ENCODE measurements around the gene ACTMAP.

The ACTMAP gene

GRCh38 chr19:40743926-40744325, 6.4 kb downstream of the ACTMAP start:
- in situ Hi-C loops (cut with HindIII; ENCODE audit: low sequenced_read_pairs) = no loop called here
- no peak for DNase-seq (ENCODE audit: low read depth, low spot score)
- no peak for TF ChIP-seq CTCF (IDR thresholded peaks at IDR 0.05; ENCODE audit: low read depth, low read length)

GRCh38 chr19:40742886-40743285, 7.4 kb downstream of the ACTMAP start:
- in situ Hi-C loops (cut with HindIII; ENCODE audit: low sequenced_read_pairs) = no loop called here
- H3K4me3 ChIP-seq (ENCODE audit: low read depth, low read length) = no peak overlapping the region
- TF ChIP-seq CTCF (IDR thresholded peaks at IDR 0.05; ENCODE audit: low read depth, low read length) = no peak
- DNase-seq (ENCODE audit: low read depth, low spot score) = no peak

More at GRCh38 chr19:40743926-40744325, 6.4 kb downstream of the ACTMAP start:
- no peak overlapping the region for H3K4me3 ChIP-seq (ENCODE audit: low read depth, low read length)

GRCh38 chr19:40742477-40742876, 7.8 kb downstream of the ACTMAP start:
- in situ Hi-C loops (cut with HindIII; ENCODE audit: low sequenced_read_pairs) = no loop called here
- H3K4me3 ChIP-seq (ENCODE audit: low read depth, low read length) = no peak overlapping the region
- no peak for TF ChIP-seq CTCF (IDR thresholded peaks at IDR 0.05; ENCODE audit: low read depth, low read length)
- no peak for DNase-seq (ENCODE audit: low read depth, low spot score)

GRCh38 chr19:40741527-40742390, 8.5 kb downstream of the ACTMAP start:
- in situ Hi-C loops (cut with HindIII; ENCODE audit: low sequenced_read_pairs) = no loop called here
- DNase-seq (ENCODE audit: low read depth, low spot score) = no peak
- no peak overlapping the region for H3K4me3 ChIP-seq (ENCODE audit: low read depth, low read length)
- TF ChIP-seq CTCF (IDR thresholded peaks at IDR 0.05; ENCODE audit: low read depth, low read length) = no peak

GRCh38 chr19:40740747-40741146, 9.5 kb downstream of the ACTMAP start:
- no peak overlapping the region for H3K4me3 ChIP-seq (ENCODE audit: low read depth, low read length)
- no peak for TF ChIP-seq CTCF (IDR thresholded peaks at IDR 0.05; ENCODE audit: low read depth, low read length)
- in situ Hi-C loops (cut with HindIII; ENCODE audit: low sequenced_read_pairs) = no loop called here
- no peak for DNase-seq (ENCODE audit: low read depth, low spot score)

- H3K4me3 ChIP-seq (ENCODE audit: low read depth, low read length) = no peak overlapping the region
- no peak for TF ChIP-seq CTCF (IDR thresholded peaks at IDR 0.05; ENCODE audit: low read depth, low read length)
Observed at GRCh38 chr19:40739871-40740703, 10.2 kb downstream of the ACTMAP start.

More at GRCh38 chr19:40739871-40740703, 10.2 kb downstream of the ACTMAP start:
- in situ Hi-C loops (cut with HindIII; ENCODE audit: low sequenced_read_pairs) = no loop called here
- DNase-seq (ENCODE audit: low read depth, low spot score) = no peak

All from astrocyte of the spinal cord (primary cell).